Upper lobe of right lung (tissue), 1 donor: ENCODE results near the gene SNTG2. TPM values are rescaled to one million over a fixed set of nuclear protein-coding genes. Genes with fewer than 3 reads are reported as not detected.

ENCODE experiments used
- ATAC-seq: fragments of 200-7000 bp; cut with Tn5 transposase; one replicate; pipeline ENCODE4 v1.9.1; 2020; ENCODE audit warnings: mild to moderate bottlenecking, moderate library complexity
- DNase-seq: peaks from one replicate; pipeline ENCODE4 v3.0.0-alpha.2; 2020
- H3K27ac ChIP-seq: fragments of 200-600 bp; one replicate; pipeline ENCODE4 v1.8.0; 2022
- H3K27me3 ChIP-seq: fragments of 200-600 bp; one replicate; pipeline ENCODE4 v1.8.0; 2022; ENCODE audit warnings: mild to moderate bottlenecking
- H3K36me3 ChIP-seq: fragments of 200-600 bp; one replicate; pipeline ENCODE4 v1.8.0; 2022
- H3K4me1 ChIP-seq: fragments of 200-600 bp; one replicate; pipeline ENCODE4 v1.8.0; 2022
- H3K4me3 ChIP-seq: fragments of 200-600 bp; one replicate; pipeline ENCODE4 v1.8.0; 2022; ENCODE audit warnings: mild to moderate bottlenecking
- H3K9me3 ChIP-seq: fragments of 200-600 bp; one replicate; pipeline ENCODE4 v1.8.0; 2022
- CTCF ChIP-seq: fragments of 200-600 bp; IDR thresholded peaks from one replicate; pipeline ENCODE4 v1.8.0; 2022; ENCODE audit warnings: antibody characterized with exemption
- intact Hi-C: fragments of 100-400 bp; cut with DNase I; formaldehyde crosslinking; loops from one replicate; pipeline ENCODE4 v1.11.0; 2022
- total RNA-seq: library from RNA; stranded (reverse); fragmentation: NEBNext Ultra II Directional; extraction: Animal tissue kit (Norgen Biotek cat#: 25700); gene quantifications from one replicate; pipeline ENCODE4 v1.2.1, GENCODE V29; 2021
- donor health status: DM: no; HTN: yes; CAD: no; lungs with severe emphysema.

Gene SNTG2
- total RNA-seq, 1 donor from 2014 or later: 3.6 TPM

GRCh38 chr2:1231466-1232063, 280.9 kb downstream of the SNTG2 start:
- Histone ChIP-seq H3K4me1 (peaks cover 8% of the 10 kb centered on the region), H3K27ac (no peak overlapping the region), H3K36me3 (no peaks in the 10 kb centered on the region), H3K27me3 (no peaks in the 10 kb centered on the region), H3K4me3 (no peak overlapping the region), H3K9me3 (no peaks in the 10 kb centered on the region)
- intact Hi-C loops: no loop called here
- no peak for TF ChIP-seq CTCF
- ATAC-seq: peak; percentile 72
- no peak for DNase-seq

- no peak overlapping the region for H3K4me3 ChIP-seq
- H3K36me3 ChIP-seq: no peaks in the 10 kb centered on the region
- H3K27ac ChIP-seq: no peak overlapping the region
- ATAC-seq (peak; percentile 74), DNase-seq (peak; percentile 80)
- intact Hi-C loops: no loop called here
- peaks cover 8% of the 10 kb centered on the region for H3K4me1 ChIP-seq
- H3K9me3 ChIP-seq: no peaks in the 10 kb centered on the region
- no peak for TF ChIP-seq CTCF
- no peaks in the 10 kb centered on the region for H3K27me3 ChIP-seq
Measured at GRCh38 chr2:1233281-1233680, 282.6 kb downstream of the SNTG2 start.

GRCh38 chr2:1234731-1235308, 284.2 kb downstream of the SNTG2 start:
- Histone ChIP-seq H3K36me3 (no peaks in the 10 kb centered on the region), H3K4me3 (no peak overlapping the region), H3K27me3 (no peaks in the 10 kb centered on the region), H3K27ac (no peak overlapping the region), H3K9me3 (no peaks in the 10 kb centered on the region), H3K4me1 (peaks cover 8% of the 10 kb centered on the region)
- ATAC-seq (no peak), DNase-seq (peak; percentile 45)
- no peak for TF ChIP-seq CTCF
- intact Hi-C loops: no loop called here

- Histone ChIP-seq H3K9me3 (no peaks in the 10 kb centered on the region), H3K4me3 (no peak overlapping the region), H3K4me1 (peaks cover 8% of the 10 kb centered on the region), H3K27ac (no peak overlapping the region), H3K36me3 (no peaks in the 10 kb centered on the region), H3K27me3 (no peaks in the 10 kb centered on the region)
- DNase-seq (no peak), ATAC-seq (no peak)
- no peak for TF ChIP-seq CTCF
- intact Hi-C loops: no loop called here
Measured at GRCh38 chr2:1235806-1236205, 285.2 kb downstream of the SNTG2 start.

GRCh38 chr2:1236606-1237005, 286.0 kb downstream of the SNTG2 start:
- no peaks in the 10 kb centered on the region for H3K9me3 ChIP-seq
- no peak for TF ChIP-seq CTCF
- H3K27me3 ChIP-seq: no peaks in the 10 kb centered on the region
- peaks cover 8% of the 10 kb centered on the region for H3K4me1 ChIP-seq
- H3K27ac ChIP-seq: no peak overlapping the region
- no peaks in the 10 kb centered on the region for H3K36me3 ChIP-seq
- intact Hi-C loops: no loop called here
- no peak overlapping the region for H3K4me3 ChIP-seq
- no peak for DNase-seq
- ATAC-seq: no peak
